ENCODE data around the gene MYO1B.

- TF ChIP-seq E2F1 (CRISPR knock-in tag; IDR thresholded peaks at IDR 0.05) (no peak), USF2 (CRISPR knock-in tag; IDR thresholded peaks at IDR 0.05) (no peak), ESRRA (CRISPR knock-in tag; IDR thresholded peaks at IDR 0.05; ENCODE audit: borderline replicate concordance) (no peak), CTCF (IDR thresholded peaks at IDR 0.05) (no peak), SP1 (CRISPR knock-in tag; conservative IDR thresholded peaks at IDR 0.05) (no peak), ATF2 (CRISPR knock-in tag; IDR thresholded peaks at IDR 0.05; ENCODE audit: borderline replicate concordance, low read depth) (no peak), FOXP4 (CRISPR knock-in tag; IDR thresholded peaks at IDR 0.05) (no peak), ATF3 (CRISPR knock-in tag; conservative IDR thresholded peaks at IDR 0.05) (no peak), TP53 (CRISPR knock-in tag; IDR thresholded peaks at IDR 0.05) (no peak), ZNF416 (CRISPR knock-in tag; IDR thresholded peaks at IDR 0.05) (no peak), E2F4 (CRISPR knock-in tag; IDR thresholded peaks at IDR 0.05; ENCODE audit: borderline replicate concordance, low read depth) (no peak)
These were observed 62.8 kb downstream of the MYO1B start for GRCh38 chr2:191308026-191308425.
